Muscle of back (tissue), 11 donors: ENCODE results near the gene CLIC6. TPM values are rescaled to one million over a fixed set of nuclear protein-coding genes. Genes with fewer than 3 reads are reported as not detected.

Experiments
- DNase-seq, 3 donors: peaks; one replicate each; pipeline versions ENCODE4 v3.0.0 to v3.0.0-alpha.2; 2013
- polyA plus RNA-seq, 10 donors: library from polyadenylated mRNA; unstranded; fragments of 120-200 nt; gene quantifications; one replicate each; pipeline ENCODE4 v1.2.1, GENCODE V29; 2013; ENCODE audit not compliant: insufficient read length in 10 of 10

CLIC6 gene
- polyA plus RNA-seq, 10 donors, result 0.05 to 0.07 (median 0.06) TPM; not detected in 5

- no peak for DNase-seq
Observed at GRCh38 chr21:34766862-34767261, 98.1 kb downstream of the CLIC6 start.

Other genes starting within 250 kb of the CLIC6 start
- gene SMIM34, start 245.0 kb upstream of the CLIC6 start, polyA plus RNA-seq, result under 1 TPM in 3 of 10 donors, not detected in 7; 0.19 to 0.26 (median 0.22) TPM
- under 1 TPM in 9 of 10 donors, not detected in 1; 0.15 to 0.83 (median 0.35) TPM for gene KCNE1, start 156.8 kb upstream of the CLIC6 start, polyA plus RNA-seq
- gene RCAN1, start 53.9 kb upstream of the CLIC6 start, polyA plus RNA-seq, result 10 to 100 TPM; 21.8 to 55.5 (median 30.0) TPM